ENCODE results near the gene MARK4. TPM values are rescaled to one million over a fixed set of nuclear protein-coding genes. Genes with fewer than 3 reads are reported as not detected.

MARK4 gene
- total RNA-seq, 2 experiments from 2014 or later = 12.6 to 14.9 TPM

Other genes with a start within 250 kb of the MARK4 start
- 10 to 100 TPM; 45.5 to 45.8 TPM for gene RELB, start 249.8 kb upstream of the MARK4 start, total RNA-seq
- gene CLASRP, start 212.2 kb upstream of the MARK4 start, total RNA-seq = 10 to 100 TPM; 89.9 to 94.2 TPM
- 1 to 10 TPM; 5.4 to 6.3 TPM for gene ZNF296, start 174.8 kb upstream of the MARK4 start, total RNA-seq
- gene GEMIN7, start 172.0 kb upstream of the MARK4 start, total RNA-seq = 10 to 100 TPM; 53.6 to 58.2 TPM
- 10 to 100 TPM; 13.3 to 15.3 TPM for gene PPP1R37, start 158.1 kb upstream of the MARK4 start, total RNA-seq
- under 1 TPM in 1 of 2 experiments, not detected in 1; 0.24 TPM for gene NKPD1, start 90.3 kb upstream of the MARK4 start, total RNA-seq
- 10 to 100 TPM; 19.8 to 22.9 TPM for gene TRAPPC6A, start 73.0 kb upstream of the MARK4 start, total RNA-seq
- 10 to 100 TPM; 10.5 to 13.3 TPM for gene BLOC1S3, start 72.5 kb upstream of the MARK4 start, total RNA-seq
- gene EXOC3L2, start 5.9 kb upstream of the MARK4 start, total RNA-seq = not detected
- gene CKM, start 71.6 kb downstream of the MARK4 start, total RNA-seq = not detected
- gene KLC3, start 89.5 kb downstream of the MARK4 start, total RNA-seq = not detected
- 10 to 100 TPM; 25.5 to 29.1 TPM for gene ERCC2, start 119.3 kb downstream of the MARK4 start, total RNA-seq
- 1 to 10 TPM; 3.6 to 4.7 TPM for gene PPP1R13L, start 153.8 kb downstream of the MARK4 start, total RNA-seq
- gene POLR1G, start 155.4 kb downstream of the MARK4 start, total RNA-seq = 10 to 100 TPM; 27.0 to 27.1 TPM
- gene ERCC1, start 172.6 kb downstream of the MARK4 start, total RNA-seq = 10 to 100 TPM; 50.0 to 53.2 TPM
- gene FOSB, start 216.7 kb downstream of the MARK4 start, total RNA-seq = 10 to 100 TPM in 1 of 2 experiments, 1 to 10 TPM in 1; 9.7 to 10.5 TPM
- gene RTN2, start 245.8 kb downstream of the MARK4 start, total RNA-seq = 1 to 10 TPM; 1.3 to 1.8 TPM
- gene PPM1N, start 247.2 kb downstream of the MARK4 start, total RNA-seq = 1 to 10 TPM; 1.4 to 1.9 TPM

Measured in activated naive CD8-positive, alpha-beta T cell treated with anti-CD3 and anti-CD28 coated beads for 36 hours (primary cell).